SW 1271 (cell line): ENCODE measurements around the gene GNPDA2.

Experiments
- DNase-seq, 2 experiments: peaks; one replicate each; lab custom pipeline; 2025; lab: John Stamatoyannopoulos, UW

GNPDA2 gene

DNA sequence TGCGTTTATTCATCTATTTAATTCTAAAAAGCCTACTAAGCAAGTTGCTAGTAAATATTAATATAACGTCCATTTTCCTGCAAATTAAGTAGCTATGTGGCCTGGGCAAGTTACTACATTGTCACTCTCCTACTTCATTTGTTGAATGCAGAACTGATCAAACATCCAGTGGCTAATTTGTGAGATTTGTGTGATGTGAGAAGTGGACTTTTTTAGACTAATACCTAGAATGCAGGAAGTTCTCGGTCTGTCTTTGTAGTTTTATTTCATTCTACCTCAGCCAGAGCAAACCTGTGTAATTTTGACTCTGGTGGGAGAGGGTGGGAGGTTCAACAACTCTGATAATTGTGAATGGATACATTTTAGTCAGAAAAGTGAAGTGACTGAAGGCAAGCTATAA, 47.3 kb downstream of the GNPDA2 start:
- no peak for DNase-seq

DNA sequence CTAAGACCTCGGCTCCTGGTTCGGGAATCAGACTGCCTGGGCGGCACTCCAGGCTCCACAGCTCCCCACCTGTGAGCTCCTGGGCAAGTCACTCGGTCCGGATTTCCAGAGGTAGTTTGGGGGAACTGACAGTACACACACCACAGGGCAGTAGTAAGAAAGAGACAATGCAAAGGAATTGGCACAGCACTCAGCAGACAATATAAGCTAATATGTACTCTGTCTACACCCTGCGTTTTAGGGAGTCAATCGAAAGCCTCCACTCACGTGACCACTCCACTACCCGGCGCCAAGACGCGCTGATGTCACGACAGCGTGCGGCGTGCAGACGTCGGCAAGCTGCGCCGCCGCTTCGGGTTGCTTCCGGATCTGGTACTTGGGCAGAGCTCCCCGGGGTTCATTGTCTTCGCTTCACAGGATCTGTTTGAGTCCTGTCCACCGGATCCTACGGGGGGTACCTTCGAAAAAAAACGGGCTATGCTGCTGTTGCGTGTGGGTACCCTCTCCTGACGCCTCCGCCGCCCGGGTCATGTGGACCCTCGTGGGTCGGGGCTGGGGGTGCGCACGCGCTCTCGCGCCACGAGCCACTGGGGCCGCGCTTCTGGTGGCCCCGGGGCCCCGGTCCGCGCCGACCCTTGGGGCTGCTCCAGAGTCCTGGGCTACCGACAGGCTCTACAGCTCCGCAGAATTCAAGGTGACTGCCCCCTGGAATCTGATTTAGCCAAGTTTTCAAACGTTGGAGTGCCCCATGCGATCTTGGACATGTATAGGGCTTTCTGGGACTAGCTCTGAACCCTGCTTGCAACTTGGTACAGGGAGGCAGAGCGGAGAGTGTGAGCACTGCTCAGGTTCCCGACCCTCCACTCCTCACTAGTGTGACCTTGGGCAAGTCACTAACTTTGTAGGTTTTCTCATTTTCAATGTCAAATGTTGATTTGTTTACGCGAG, 48.0 kb downstream of the GNPDA2 start, which contains the start of gene GUF1:
Gene GUF1, plus strand, starts transcription at position 327 of the 948 bp plus-strand sequence. Its CDS starts 203 bp downstream, at position 530.
- peak; percentile 59 to 84 for DNase-seq

- no peak for DNase-seq
Measured at GRCh38 chr4:44675366-44675765, 51.0 kb downstream of the GNPDA2 start.

DNA sequence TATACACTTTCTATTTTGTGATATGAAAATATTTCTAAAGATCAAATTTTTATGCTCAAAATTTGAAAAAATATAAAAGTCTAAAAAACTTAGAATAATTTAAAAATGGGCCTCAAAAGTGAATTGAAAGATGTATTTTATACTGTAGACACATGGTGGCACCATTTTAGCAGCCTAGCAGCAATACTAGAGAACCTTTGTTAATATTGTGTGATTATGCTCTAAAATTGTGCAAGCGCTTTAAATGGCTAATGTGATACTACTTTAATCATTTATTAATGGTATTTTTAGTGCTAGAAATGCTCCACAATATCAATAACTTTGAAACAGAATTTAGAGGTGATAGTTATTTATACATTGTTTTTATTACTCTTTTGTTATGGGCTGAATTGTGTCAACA, 51.9 kb downstream of the GNPDA2 start:
- no peak for DNase-seq

DNA sequence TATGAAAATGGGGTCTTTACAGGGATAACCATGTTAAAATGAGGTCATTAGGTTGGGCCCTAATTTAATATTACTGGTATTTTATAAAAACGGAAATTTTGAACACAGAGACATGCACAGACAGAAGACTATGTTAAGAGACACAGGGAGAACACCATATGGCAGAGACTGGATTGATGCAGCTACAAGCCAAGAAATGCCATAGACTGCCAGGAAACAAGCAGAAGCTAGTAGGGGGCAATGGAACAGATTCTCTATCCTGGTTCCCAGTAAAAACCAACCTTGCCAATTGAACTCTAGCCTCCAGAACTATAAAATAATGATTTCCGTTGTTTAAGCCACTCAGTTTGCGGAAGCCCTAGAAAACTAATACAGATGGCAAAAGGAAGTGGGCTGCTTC, 54.7 kb downstream of the GNPDA2 start:
- DNase-seq, result no peak

GRCh38 chr4:44670506-44671199, 55.7 kb downstream of the GNPDA2 start:
- DNase-seq, result no peak

DNA sequence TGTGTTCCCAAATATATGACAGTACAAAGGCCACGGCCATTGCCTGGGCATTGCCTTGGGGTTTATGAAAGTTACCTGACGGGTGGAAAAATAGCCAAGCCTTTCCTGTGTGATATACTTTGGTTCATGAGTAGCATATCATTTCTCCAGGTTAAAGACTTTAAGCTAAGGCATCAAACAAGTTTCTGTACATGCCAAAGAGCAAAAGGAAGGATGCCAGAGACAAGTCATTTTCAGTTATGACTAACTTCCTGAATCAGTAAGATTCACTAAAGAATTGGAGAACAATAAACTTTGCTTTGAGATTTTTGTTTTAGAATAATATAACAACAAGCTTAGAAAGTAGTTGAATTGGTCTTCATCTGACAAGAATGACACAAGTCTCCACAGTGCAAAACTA, 57.8 kb downstream of the GNPDA2 start:
- no peak for DNase-seq

DNA sequence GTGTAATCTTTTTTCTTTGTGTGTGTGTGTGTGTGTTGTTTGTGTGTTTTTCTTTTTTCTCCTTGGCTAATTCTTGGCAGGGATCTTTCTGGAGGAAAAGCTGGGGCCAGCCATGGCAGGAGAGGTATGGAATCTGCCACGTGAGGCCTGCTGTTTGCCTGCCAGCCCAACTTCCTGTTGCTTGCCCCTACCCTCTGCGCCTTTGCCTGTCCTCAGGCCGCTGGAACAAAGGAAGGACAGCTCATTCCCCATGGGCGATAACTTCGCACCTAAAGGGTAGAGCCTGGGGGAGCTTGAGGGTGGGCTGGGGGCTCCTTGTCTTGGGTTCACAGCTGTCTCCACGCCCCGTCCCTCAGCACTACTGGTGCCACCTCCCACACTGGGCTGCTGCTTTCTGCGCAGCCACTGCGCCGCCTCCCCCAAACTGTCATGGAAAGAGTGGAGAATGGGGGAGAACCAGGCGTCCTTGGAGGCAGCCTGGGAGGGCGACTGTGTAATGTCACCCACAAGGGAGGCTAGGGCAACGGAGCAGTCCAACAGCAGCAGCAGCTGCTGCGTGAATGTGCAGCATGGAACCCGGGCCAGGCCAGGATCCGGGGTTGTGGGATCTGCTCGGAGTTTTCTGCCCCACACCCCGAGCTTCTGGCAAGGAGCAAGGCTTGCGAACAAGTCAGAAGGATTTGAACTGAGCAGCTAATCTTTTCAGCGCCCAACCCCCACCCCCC, 62.7 kb downstream of the GNPDA2 start:
- no peak for DNase-seq

DNA sequence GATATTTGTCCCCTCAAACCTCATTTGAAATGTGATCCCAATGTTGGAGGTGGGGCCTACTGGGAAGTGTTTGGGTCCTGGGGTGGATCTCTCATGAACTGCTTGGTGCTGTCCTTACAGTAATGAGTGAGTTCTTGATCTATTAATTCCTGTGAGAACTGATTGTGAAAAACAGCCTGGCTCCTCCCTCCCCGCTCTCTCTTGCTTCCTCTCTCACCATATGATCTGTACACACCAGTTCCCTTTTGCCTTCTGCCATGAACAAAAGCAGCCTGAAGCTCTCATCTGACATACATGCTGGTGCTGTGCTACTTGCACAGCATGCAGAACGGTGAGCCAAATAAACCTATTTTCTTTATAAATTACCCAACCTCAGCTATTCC, 63.7 kb downstream of the GNPDA2 start:
- no peak for DNase-seq

GRCh38 chr4:44661940-44662622, 64.3 kb downstream of the GNPDA2 start:
- DNase-seq, result no peak

DNA sequence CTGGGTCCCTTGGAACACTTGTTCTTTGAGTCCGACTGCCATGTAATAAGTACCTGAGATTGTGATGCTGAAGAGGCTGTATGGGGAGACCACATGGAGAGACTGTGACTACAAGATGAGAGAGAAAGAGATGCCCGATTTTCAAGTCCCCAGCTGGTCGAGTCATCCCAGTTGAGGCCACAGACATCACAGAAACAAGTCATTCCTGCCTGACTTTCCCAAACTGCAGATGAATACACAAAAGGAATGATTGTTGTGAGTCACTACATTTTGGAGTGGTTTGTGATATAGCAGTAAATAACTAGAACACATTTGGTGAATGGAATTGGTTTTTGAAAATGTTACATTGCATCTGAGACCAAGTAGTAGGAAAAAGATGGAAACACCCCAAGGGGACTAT, 66.0 kb downstream of the GNPDA2 start:
- no peak for DNase-seq

- no peak for DNase-seq
Measured at GRCh38 chr4:44652002-44652401, 74.4 kb downstream of the GNPDA2 start.
